Endothelial cell (in vitro differentiated cells): ENCODE data around the gene SMC3. TPM values are rescaled to one million over a fixed set of nuclear protein-coding genes. Genes with fewer than 3 reads are reported as not detected.

Experiments used
- DNase-seq: peaks from one replicate; pipeline ENCODE4 v3.0.0; 2021; ENCODE audit warnings: low spot score
- H3K27ac Mint-ChIP-seq: one replicate; pipeline ENCODE4 v1.8.0; 2021; ENCODE audit warnings: mixed read lengths, inconsistent platforms; ENCODE audit not compliant: unreplicated experiment
- H3K27me3 Mint-ChIP-seq: one replicate; pipeline ENCODE4 v1.8.0; 2021; ENCODE audit warnings: mild to moderate bottlenecking, moderate library complexity, mixed read lengths, inconsistent platforms; ENCODE audit not compliant: unreplicated experiment
- H3K36me3 Mint-ChIP-seq: one replicate; pipeline ENCODE4 v1.8.0; 2021; ENCODE audit warnings: mild to moderate bottlenecking, low read depth, mixed read lengths, inconsistent platforms; ENCODE audit not compliant: unreplicated experiment
- H3K4me1 Mint-ChIP-seq: one replicate; pipeline ENCODE4 v1.8.0; 2021; ENCODE audit warnings: mild to moderate bottlenecking, mixed read lengths, inconsistent platforms; ENCODE audit not compliant: unreplicated experiment
- H3K4me3 Mint-ChIP-seq: one replicate; pipeline ENCODE4 v1.8.0; 2021; ENCODE audit warnings: mild to moderate bottlenecking, mixed read lengths, inconsistent platforms; ENCODE audit not compliant: unreplicated experiment
- H3K9me3 Mint-ChIP-seq: one replicate; pipeline ENCODE4 v1.8.0; 2021; ENCODE audit warnings: mixed read lengths, inconsistent platforms; ENCODE audit not compliant: unreplicated experiment
- CTCF ChIP-seq: fragments of 200-600 bp; sonication (generic); IDR thresholded peaks from one replicate; pipeline ENCODE4 v1.5.0; 2021; ENCODE audit warnings: antibody characterized with exemption; ENCODE audit not compliant: unreplicated experiment
- total RNA-seq: library from RNA; stranded (reverse); fragmentation: NEBNext Ultra II Directional; extraction: Animal tissue kit (Norgen Biotek cat#: 25700); gene quantifications from one replicate; pipeline ENCODE4 v1.2.1, GENCODE V29; 2021; ENCODE audit not compliant: unreplicated experiment

Gene SMC3
- total RNA-seq, 1 donor from 2014 or later, result 36.2 TPM

GRCh38 chr10:110561292-110561691 lies 6.2 kb upstream of the SMC3 start:
- peaks cover 8% of the 10 kb centered on the region for H3K4me1 Mint-ChIP-seq
- H3K36me3 Mint-ChIP-seq, result no peaks in the 10 kb centered on the region
- no peak for DNase-seq
- H3K27me3 Mint-ChIP-seq, result no peaks in the 10 kb centered on the region
- no peak for TF ChIP-seq CTCF
- H3K9me3 Mint-ChIP-seq, result no peaks in the 10 kb centered on the region
- no peak overlapping the region for H3K27ac Mint-ChIP-seq
- H3K4me3 Mint-ChIP-seq, result no peak overlapping the region

- TF ChIP-seq CTCF, result no peak
- H3K27ac Mint-ChIP-seq, result no peak overlapping the region
- peaks cover 5% of the 10 kb centered on the region for H3K4me1 Mint-ChIP-seq
- no peaks in the 10 kb centered on the region for H3K9me3 Mint-ChIP-seq
- DNase-seq, result no peak
- H3K27me3 Mint-ChIP-seq, result no peaks in the 10 kb centered on the region
- no peaks in the 10 kb centered on the region for H3K36me3 Mint-ChIP-seq
- H3K4me3 Mint-ChIP-seq, result no peak overlapping the region
Measured at GRCh38 chr10:110562348-110562747, 5.1 kb upstream of the SMC3 start.

DNA sequence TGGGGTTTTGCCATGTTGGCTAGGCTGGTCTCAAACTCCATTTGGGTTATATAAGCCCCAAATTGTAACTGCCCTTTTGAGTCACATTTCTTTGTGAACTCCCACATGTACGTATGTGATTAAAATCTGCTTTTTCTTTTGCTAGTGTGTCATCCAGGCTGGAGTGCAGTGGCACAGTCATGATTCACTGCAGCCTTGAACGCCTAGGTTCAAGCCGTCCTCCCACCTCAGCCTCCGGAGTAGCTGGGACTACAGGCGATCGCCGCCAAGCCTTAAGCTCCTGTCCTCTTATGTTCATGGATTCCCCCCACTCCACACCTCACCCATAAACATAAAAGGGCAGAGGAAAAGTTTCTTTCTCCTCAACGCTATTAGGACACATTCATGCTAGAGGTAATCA lies 4.4 kb upstream of the SMC3 start:
- TF ChIP-seq CTCF, result no peak
- Mint-ChIP-seq H3K27me3 (no peaks in the 10 kb centered on the region), H3K4me3 (no peak overlapping the region), H3K36me3 (no peaks in the 10 kb centered on the region), H3K4me1 (peaks cover 5% of the 10 kb centered on the region), H3K27ac (no peak overlapping the region), H3K9me3 (no peaks in the 10 kb centered on the region)
- no peak for DNase-seq

DNA sequence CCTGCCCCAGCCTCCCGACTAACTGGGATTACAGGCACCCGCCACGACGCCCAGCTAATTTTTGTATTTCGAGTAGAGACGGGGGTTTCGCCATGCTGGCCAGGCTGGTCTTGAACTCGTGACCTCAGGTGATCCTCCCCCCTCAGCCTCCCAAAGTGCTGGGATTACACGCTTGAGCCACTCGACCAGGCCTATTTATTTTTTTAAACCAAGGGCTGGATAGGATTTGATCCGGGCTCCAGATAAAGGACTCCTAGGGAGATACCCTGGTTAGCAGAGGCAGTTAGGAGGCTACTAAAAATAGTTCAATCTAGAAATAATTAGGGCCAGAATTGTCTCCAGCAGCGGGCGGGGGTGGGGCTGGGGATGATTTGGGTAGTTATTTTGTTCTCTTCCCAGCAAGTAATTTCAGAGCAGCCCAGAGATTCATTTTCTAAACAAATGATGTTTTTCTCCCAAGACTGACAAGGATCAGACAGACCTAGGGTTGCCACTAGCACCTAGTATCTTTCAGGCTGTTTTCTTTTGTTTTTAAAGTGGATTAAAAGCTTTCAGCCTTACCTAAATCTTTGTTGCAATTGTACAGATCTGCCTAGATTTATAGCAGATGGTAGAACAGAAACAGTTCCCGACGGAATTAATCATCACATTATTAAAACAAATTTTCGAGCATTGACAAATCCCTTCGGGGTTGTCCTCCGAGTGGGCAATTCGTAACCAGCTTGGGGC lies 859 bp upstream of the SMC3 start:
- H3K36me3 Mint-ChIP-seq, result no peaks in the 10 kb centered on the region
- peaks cover 11% of the 10 kb centered on the region for H3K4me1 Mint-ChIP-seq
- no peak for DNase-seq
- peak overlapping the region; percentile 92 for H3K4me3 Mint-ChIP-seq
- H3K27me3 Mint-ChIP-seq, result no peaks in the 10 kb centered on the region
- no peak for TF ChIP-seq CTCF
- peak overlapping the region; percentile 98 for H3K27ac Mint-ChIP-seq
- H3K9me3 Mint-ChIP-seq, result no peaks in the 10 kb centered on the region

GRCh38 chr10:110568055-110568735 lies 700 bp downstream of the SMC3 start:
- TF ChIP-seq CTCF, result no peak
- H3K36me3 Mint-ChIP-seq, result no peaks in the 10 kb centered on the region
- peak; percentile 35 for DNase-seq
- H3K4me1 Mint-ChIP-seq, result peaks cover 11% of the 10 kb centered on the region
- peak overlapping the region; percentile 91 for H3K27ac Mint-ChIP-seq
- H3K27me3 Mint-ChIP-seq, result no peaks in the 10 kb centered on the region
- no peaks in the 10 kb centered on the region for H3K9me3 Mint-ChIP-seq
- H3K4me3 Mint-ChIP-seq, result peak overlapping the region; percentile 95
